SU-DHL-6 (cell line): ENCODE measurements around the gene PLAGL1.

Experiments used
- H2AFZ ChIP-seq: fragments of 200-600 bp; sonication (generic); 2 replicates; pipeline ENCODE4 v1.6.1; 2014; ENCODE audit warnings: low read depth, mild to moderate bottlenecking, moderate library complexity, mixed read lengths, antibody characterized with exemption, low read length; ENCODE audit not compliant: severe bottlenecking
- H3F3A ChIP-seq: fragments of 200-600 bp; shearing (Covaris generic); 2 replicates; pipeline ENCODE4 v1.6.0; 2016; ENCODE audit warnings: antibody characterized with exemption, mild to moderate bottlenecking; ENCODE audit not compliant: insufficient read depth
- H3K27ac ChIP-seq: fragments of 200-600 bp; sonication (generic); 2 replicates; pipeline ENCODE4 v1.5.1; 2016; ENCODE audit warnings: low read depth, mild to moderate bottlenecking, low read length, moderate library complexity, mixed read lengths
- H3K27me3 ChIP-seq: fragments of 200-600 bp; sonication (generic), shearing (Covaris generic); 2 replicates; pipeline ENCODE4 v1.6.0; 2014; ENCODE audit warnings: mild to moderate bottlenecking, low read length
- H3K36me3 ChIP-seq: fragments of 200-600 bp; sonication (generic); 2 replicates; pipeline ENCODE4 v1.6.1; 2014; ENCODE audit warnings: mild to moderate bottlenecking, low read length, mixed read lengths
- H3K4me2 ChIP-seq: fragments of 300-600, 200-600 bp; shearing (Covaris generic), sonication (generic); 2 replicates; pipeline ENCODE4 v1.6.0; 2014; ENCODE audit warnings: low read length, low read depth, mild to moderate bottlenecking; ENCODE audit not compliant: poor library complexity, severe bottlenecking
- H3K4me3 ChIP-seq: fragments of 200-600 bp; sonication (generic); 2 replicates; pipeline ENCODE4 v1.5.1; 2014; ENCODE audit warnings: antibody characterized with exemption, low read length, mild to moderate bottlenecking, mixed read lengths; ENCODE audit not compliant: insufficient read depth, poor library complexity, severe bottlenecking
- H3K79me2 ChIP-seq: fragments of 200-600 bp; sonication (generic); 2 replicates; pipeline ENCODE4 v1.6.1; 2014; ENCODE audit warnings: mild to moderate bottlenecking, low read length, moderate library complexity; ENCODE audit not compliant: insufficient read depth
- H3K9ac ChIP-seq: fragments of 200-600 bp; sonication (generic); 2 replicates; pipeline ENCODE4 v1.7.0; 2014; ENCODE audit warnings: mild to moderate bottlenecking, low read length
- H3K9me2 ChIP-seq: fragments of 200-600 bp; sonication (generic); replicated peaks from 2 replicates; pipeline ENCODE4 v1.6.1; 2014; ENCODE audit warnings: low read length; ENCODE audit not compliant: insufficient read depth
- H3K9me3 ChIP-seq: fragments of 200-600 bp; sonication (generic); 2 replicates; pipeline ENCODE4 v1.6.1; 2014; ENCODE audit warnings: low read length, mixed read lengths; ENCODE audit not compliant: insufficient read depth
- H4K20me1 ChIP-seq: fragments of 200-600 bp; sonication (generic); 2 replicates; pipeline ENCODE4 v1.6.1; 2014; ENCODE audit warnings: low read depth, mild to moderate bottlenecking, antibody characterized with exemption, low read length, moderate library complexity, mixed read lengths
- EZH2phosphoT487 ChIP-seq: fragments of 200-600 bp; sonication (generic), shearing (Covaris generic); conservative IDR thresholded peaks from 2 replicates; pipeline ENCODE4 v1.6.1; 2018; ENCODE audit warnings: mild to moderate bottlenecking, antibody characterized with exemption, low read length, moderate library complexity, mixed read lengths
- TF ChIP-seq, protein P1 (sequence below): fragments of 200-600 bp; sonication (generic); IDR thresholded peaks from one replicate; pipeline ENCODE4 v1.5.1; 2017; ENCODE audit warnings: antibody characterized with exemption, mild to moderate bottlenecking, low read length, moderate library complexity; ENCODE audit not compliant: insufficient read depth, poor library complexity, severe bottlenecking

The PLAGL1 gene

DNA sequence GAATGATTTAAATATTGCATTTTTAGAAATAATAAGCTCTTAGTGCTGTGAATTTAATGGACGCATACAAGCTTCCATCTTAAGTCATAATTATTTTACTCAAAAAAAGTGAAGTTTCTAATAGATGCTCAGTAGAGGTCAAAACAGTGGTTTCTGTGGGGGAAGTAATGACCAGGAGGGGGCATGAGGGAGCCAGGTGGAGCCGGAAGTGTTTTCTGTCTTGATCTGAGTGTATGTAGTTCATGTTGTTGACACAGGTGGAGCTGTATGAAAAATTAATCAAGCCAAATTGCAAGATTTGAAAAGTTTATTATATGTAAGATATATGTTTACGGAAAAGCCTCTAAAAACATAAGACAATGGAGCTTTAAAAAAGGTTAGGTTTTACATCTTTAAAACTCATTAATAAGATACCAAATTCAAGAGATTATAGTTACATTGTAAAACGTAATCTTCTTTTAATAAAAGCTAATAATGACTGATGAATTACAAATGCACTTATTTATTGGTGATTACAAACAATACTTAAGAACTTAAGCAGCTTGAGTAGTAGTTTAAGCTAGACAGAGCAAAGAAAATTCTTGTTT lies 68.0 kb downstream of the PLAGL1 start:
- Histone ChIP-seq H3K27ac (no peak overlapping the region), H3K9ac (no peak overlapping the region), H3K4me3 (no peak overlapping the region), H3K9me3 (no peaks in the 10 kb centered on the region), H4K20me1 (no peaks in the 10 kb centered on the region), H3K9me2 (no peaks in the 10 kb centered on the region), H3F3A (0 out of 2 replicates have a peak, but pooled peaks cover 4% of the 10 kb centered on the region), H3K79me2 (no peaks in the 10 kb centered on the region), H3K4me2 (peak overlapping the region; percentile 24), H3K27me3 (no peaks in the 10 kb centered on the region), H3K36me3 (no peaks in the 10 kb centered on the region), H2AFZ (peak overlapping the region; percentile 58)
- TF ChIP-seq, protein P1, sequence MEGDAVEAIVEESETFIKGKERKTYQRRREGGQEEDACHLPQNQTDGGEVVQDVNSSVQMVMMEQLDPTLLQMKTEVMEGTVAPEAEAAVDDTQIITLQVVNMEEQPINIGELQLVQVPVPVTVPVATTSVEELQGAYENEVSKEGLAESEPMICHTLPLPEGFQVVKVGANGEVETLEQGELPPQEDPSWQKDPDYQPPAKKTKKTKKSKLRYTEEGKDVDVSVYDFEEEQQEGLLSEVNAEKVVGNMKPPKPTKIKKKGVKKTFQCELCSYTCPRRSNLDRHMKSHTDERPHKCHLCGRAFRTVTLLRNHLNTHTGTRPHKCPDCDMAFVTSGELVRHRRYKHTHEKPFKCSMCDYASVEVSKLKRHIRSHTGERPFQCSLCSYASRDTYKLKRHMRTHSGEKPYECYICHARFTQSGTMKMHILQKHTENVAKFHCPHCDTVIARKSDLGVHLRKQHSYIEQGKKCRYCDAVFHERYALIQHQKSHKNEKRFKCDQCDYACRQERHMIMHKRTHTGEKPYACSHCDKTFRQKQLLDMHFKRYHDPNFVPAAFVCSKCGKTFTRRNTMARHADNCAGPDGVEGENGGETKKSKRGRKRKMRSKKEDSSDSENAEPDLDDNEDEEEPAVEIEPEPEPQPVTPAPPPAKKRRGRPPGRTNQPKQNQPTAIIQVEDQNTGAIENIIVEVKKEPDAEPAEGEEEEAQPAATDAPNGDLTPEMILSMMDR = peak; percentile 90
- no peak for TF ChIP-seq EZH2phosphoT487

DNA sequence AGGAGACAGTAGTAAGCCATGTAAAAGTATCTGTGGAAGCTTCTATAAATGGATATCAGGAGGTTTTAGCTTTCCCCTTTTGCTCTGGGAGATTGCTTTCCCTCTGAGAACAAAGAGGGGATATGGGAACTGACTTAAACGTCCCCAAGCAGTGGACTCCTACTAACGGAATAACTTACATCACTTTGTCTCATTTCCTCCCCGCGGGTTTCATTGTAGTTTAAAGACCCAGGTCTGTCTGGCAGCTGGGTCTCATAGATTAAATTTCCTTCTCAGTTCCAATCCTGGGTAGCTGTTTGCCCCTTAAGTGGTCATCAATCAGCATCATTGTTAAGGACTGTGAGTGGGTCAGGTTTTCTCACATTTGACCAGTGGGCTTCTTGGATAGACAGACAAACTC lies 68.7 kb downstream of the PLAGL1 start:
- Histone ChIP-seq H3K27me3 (no peaks in the 10 kb centered on the region), H3K9me3 (no peaks in the 10 kb centered on the region)
- TF ChIP-seq EZH2phosphoT487 = no peak
- TF ChIP-seq, protein P1 = no peak

DNA sequence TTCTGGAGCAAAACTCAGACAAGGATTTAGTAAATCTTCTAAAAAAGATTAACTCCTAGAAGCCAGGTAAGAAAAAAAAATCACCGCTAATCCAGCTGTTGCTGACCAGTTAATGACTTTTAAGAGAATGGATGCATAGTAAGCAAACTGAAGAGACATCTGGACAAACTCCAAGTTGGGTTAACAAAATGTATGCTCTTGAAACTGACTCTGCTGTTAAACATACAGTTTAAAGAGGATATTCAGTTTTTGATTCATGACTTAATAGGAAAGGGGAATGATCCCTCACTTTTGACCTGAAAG lies 70.4 kb downstream of the PLAGL1 start:
- H3K9me2 ChIP-seq = no peaks in the 10 kb centered on the region
- H3K4me3 ChIP-seq = no peak overlapping the region
- H3K4me2 ChIP-seq = no peak overlapping the region
- TF ChIP-seq, protein P1 = no peak
- TF ChIP-seq EZH2phosphoT487 = no peak
- 0 out of 2 replicates have a peak, but pooled peaks cover 4% of the 10 kb centered on the region for H3F3A ChIP-seq
- no peaks in the 10 kb centered on the region for H3K27me3 ChIP-seq
- H3K9me3 ChIP-seq = no peaks in the 10 kb centered on the region
- H2AFZ ChIP-seq = no peak overlapping the region
- H3K36me3 ChIP-seq = no peaks in the 10 kb centered on the region
- H3K79me2 ChIP-seq = no peaks in the 10 kb centered on the region
- H4K20me1 ChIP-seq = no peaks in the 10 kb centered on the region
- H3K27ac ChIP-seq = no peak overlapping the region
- H3K9ac ChIP-seq = no peak overlapping the region

More for the DNA sequence above, 68.7 kb downstream of the PLAGL1 start:
- Histone ChIP-seq H4K20me1 (no peaks in the 10 kb centered on the region), H3K36me3 (no peaks in the 10 kb centered on the region), H3K4me2 (no peak overlapping the region), H2AFZ (peak overlapping the region; percentile 58), H3K4me3 (no peak overlapping the region), H3K9me2 (no peaks in the 10 kb centered on the region), H3K27ac (no peak overlapping the region), H3K9ac (no peak overlapping the region), H3F3A (0 out of 2 replicates have a peak, but pooled peaks cover 4% of the 10 kb centered on the region), H3K79me2 (no peaks in the 10 kb centered on the region)
